ENCODE results near the gene ARHGAP1.
A peak's percentile ranks its signal among the peaks of the same experiment; 100 is the strongest.
"Not testable (repeated sequence)": the region's sequence is repeated elsewhere in the genome, so short reads cannot be mapped to it uniquely, and the experiment has no call there.

The ARHGAP1 gene

DNA sequence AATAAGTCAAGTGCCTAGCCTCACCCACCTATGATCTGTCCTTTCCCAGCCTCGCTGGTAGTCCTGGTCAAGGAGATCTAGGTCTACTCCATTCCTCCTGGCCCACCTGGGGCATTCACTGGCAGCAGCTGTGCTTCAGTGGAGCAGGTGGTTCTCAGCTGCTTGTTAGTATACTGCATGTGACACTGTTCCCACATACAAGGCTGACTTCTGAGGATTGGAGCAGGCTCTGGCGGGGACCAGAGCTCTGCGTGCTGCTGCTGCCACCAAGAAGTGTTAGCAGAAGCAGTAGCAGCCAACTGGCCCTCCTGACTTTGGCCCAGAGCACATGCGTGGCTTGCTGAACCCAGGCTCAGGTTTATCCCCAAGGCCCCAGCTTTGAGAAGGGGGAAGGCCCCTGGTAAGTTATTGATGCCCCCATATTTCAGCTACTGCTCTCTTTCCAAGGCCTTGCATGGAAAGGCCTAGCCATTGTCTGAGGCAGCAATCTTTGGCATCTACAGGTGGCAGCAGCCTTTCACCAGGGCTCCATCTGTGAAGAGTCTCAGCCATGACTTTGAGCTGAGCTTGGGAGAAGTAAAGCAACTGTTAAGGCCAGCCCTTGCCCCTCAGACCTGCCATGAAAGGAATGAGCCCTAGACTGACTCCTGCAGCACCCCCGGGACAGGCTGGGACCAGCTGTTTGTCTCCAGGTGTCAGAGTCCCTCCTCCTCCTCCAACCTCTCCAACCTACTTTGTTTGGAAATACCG is 26.5 kb downstream of the ARHGAP1 start:
- Mint-ChIP-seq H3K4me3 (no peak overlapping the region), H3K4me1 (peaks cover 80% of the 10 kb centered on the region), H3K9me3 (no peaks in the 10 kb centered on the region), H3K27ac (no peak overlapping the region), H3K36me3 (peaks cover 10% of the 10 kb centered on the region), H3K27me3 (no peaks in the 10 kb centered on the region)

DNA sequence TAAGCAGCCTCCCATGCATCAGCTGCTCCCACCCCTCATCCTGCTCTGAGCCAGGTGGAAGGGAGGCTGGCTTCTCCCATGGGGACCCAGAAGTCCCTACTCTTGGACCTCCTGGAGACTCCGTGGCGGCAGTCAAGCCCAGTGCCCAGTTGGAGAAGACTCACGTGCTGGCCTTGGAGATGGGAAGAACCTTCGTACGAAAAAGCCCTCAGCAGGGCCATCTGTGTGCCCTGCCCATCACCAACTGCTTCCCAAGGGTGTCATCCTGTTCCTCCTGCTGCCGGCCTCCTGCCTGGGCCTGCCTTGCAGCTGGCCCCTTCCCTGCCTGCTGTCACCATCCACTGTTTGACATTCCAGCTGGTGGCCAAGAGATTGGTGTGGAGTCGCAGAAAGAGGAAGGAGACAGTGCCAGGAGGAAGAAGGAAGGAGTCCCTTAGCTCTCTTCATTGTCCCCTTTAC is 28.0 kb downstream of the ARHGAP1 start:
- H3K4me3 Mint-ChIP-seq, result no peak overlapping the region

DNA sequence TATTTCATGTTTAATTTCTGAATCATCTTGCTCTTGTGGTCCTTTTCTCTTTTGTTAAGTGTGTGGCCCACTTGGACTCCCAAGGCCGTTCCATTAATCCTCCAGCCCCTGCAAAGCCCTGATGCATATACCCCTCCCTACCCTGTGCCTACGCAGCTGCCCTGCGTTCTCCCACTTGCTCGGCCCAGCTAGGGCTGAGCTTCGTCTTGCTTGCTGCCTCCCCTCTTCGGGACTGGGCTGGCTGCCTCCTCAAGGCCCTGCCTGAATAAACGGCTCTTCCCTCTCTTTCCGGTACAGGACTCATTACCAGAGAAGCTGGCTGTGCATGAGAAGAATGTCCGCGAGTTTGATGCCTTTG is 28.5 kb downstream of the ARHGAP1 start:
- Mint-ChIP-seq H3K27me3 (no peaks in the 10 kb centered on the region), H3K9me3 (no peaks in the 10 kb centered on the region), H3K4me1 (peaks cover 74% of the 10 kb centered on the region), H3K4me3 (no peak overlapping the region), H3K27ac (peak overlapping the region; percentile 88), H3K36me3 (peaks cover 10% of the 10 kb centered on the region)

More for the DNA sequence above, 28.0 kb downstream of the ARHGAP1 start:
- peak overlapping the region; percentile 76 for H3K27ac Mint-ChIP-seq
- H3K4me1 Mint-ChIP-seq, result peaks cover 78% of the 10 kb centered on the region
- no peaks in the 10 kb centered on the region for H3K27me3 Mint-ChIP-seq
- no peaks in the 10 kb centered on the region for H3K9me3 Mint-ChIP-seq
- H3K36me3 Mint-ChIP-seq, result peaks cover 10% of the 10 kb centered on the region

DNA sequence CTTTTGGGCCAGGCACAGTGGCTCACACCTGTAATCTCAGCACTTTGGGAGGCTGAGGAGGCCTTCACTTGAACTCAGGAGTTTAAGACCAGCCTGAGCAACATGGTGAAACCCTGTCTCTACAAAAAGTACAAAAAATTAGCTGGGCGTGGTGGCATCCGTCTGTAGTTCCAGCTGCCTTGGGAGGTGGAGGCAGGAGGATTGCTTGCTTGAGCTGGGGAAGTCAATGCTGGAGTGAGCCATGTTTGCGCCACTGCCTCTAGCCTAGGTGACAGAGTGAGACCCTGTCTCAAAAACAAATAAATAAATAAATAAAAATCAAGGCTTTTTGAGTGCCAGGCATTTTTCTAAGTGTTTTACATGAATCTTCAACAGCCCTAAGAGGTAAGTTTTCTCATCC is 29.9 kb downstream of the ARHGAP1 start:
- Mint-ChIP-seq H3K4me3 (peak overlapping the region; percentile 67), H3K4me1 (peaks cover 62% of the 10 kb centered on the region)
- H3K9me3 Mint-ChIP-seq, H3K27ac Mint-ChIP-seq, H3K27me3 Mint-ChIP-seq, H3K36me3 Mint-ChIP-seq: not testable (repeated sequence)

DNA sequence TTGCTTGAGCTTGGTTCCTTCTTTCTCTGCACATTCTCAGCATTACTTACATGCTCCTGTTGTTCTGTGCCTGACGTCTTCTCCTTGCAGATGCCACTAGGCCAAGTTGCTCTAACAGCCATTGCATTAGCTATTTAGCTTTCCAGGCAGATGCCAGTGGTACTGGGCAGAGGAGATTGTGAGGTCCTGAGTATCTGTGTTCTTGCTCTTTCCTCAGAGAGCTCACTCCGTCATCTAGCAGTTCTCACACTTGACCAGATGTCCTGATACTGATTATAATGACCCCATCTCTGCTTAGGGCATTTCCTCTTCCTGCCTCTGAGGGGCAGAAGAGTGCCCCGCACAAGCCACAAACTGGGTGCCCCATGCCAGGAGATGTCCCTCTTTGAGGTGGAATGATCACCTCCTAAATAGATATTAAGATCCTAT is 30.7 kb downstream of the ARHGAP1 start:
- H3K4me1 Mint-ChIP-seq, result peaks cover 54% of the 10 kb centered on the region
- H3K27me3 Mint-ChIP-seq, result no peaks in the 10 kb centered on the region
- H3K36me3 Mint-ChIP-seq, result peaks cover 10% of the 10 kb centered on the region
- peak overlapping the region; percentile 4 for H3K27ac Mint-ChIP-seq
- no peaks in the 10 kb centered on the region for H3K9me3 Mint-ChIP-seq
- H3K4me3 Mint-ChIP-seq, result no peak overlapping the region

DNA sequence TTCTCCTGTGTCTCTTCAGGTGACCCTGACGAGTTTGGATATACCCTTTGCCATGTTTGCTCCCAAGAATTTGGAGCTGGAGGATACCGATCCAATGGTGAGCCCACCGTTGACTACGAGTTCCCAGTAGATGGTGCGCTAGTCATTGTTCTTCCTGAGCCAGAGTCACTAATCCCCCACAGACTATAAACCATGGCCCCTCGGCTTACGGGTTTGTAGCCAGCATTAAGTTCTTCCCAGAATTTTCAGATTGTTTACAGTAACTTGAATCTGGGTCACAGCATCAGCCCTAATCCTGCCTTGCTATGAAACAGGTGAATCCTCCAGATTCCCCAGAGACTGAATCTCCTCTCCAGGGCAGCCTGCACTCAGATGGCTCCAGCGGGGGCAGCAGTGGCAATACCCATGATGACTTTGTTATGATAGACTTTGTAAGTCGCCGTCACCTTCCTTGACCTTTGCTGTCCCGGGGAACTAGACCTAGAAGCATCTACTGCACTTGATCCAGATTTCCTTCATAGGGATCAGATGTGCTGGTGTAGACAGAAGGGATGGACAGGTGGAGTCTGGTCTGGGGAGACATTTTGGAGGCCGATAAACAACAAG is 31.8 kb downstream of the ARHGAP1 start:
- Mint-ChIP-seq H3K27ac (peak overlapping the region; percentile 35), H3K36me3 (peaks cover 15% of the 10 kb centered on the region), H3K4me3 (no peak overlapping the region), H3K9me3 (no peaks in the 10 kb centered on the region), H3K27me3 (no peaks in the 10 kb centered on the region), H3K4me1 (peaks cover 46% of the 10 kb centered on the region)

DNA sequence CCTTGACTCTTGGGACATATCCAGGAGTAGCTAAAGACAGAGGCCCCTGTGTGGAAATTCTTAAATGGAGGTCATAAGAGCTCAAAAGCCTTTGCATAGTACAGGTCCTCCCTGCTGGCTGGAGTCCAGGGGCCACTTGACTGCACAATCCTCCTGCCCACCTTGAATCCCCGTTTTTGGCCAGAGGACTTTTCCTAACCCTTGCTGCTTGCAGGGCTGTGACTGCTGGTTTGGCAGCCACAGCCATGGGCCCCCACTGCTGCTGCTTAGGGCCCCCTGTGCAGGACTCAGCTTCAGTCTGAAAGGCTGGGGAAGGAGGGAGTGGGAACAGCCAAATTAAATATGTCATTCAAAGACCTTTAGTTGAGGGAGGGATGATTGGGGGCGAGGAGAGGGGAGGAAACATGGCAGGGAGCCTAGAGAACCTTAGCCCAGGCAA is 33.4 kb downstream of the ARHGAP1 start:
- peaks cover 31% of the 10 kb centered on the region for H3K4me1 Mint-ChIP-seq
- no peaks in the 10 kb centered on the region for H3K27me3 Mint-ChIP-seq
- H3K4me3 Mint-ChIP-seq, result no peak overlapping the region
- H3K27ac Mint-ChIP-seq, result peak overlapping the region; percentile 17
- H3K9me3 Mint-ChIP-seq, result no peaks in the 10 kb centered on the region
- peaks cover 13% of the 10 kb centered on the region for H3K36me3 Mint-ChIP-seq

DNA sequence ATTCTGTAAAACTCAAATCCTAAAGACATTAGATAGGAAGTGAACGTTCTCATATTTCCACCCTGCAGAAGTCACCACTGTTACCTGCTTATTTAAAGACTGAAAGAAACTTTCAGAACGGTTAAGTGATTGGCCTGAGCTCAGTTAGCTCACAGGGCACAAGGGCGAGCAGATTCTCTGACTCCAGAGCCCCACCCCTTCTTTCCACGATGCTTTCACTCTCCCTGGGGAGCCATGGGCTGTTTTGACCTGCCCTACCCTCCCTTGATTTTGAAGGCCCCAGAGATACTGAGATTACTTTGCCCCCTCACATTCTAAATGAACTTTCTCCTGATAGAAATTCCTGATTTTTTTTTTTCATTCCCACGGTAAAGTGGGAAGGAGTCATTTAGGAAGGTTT is 33.9 kb downstream of the ARHGAP1 start:
- H3K36me3 Mint-ChIP-seq, result peaks cover 13% of the 10 kb centered on the region
- peaks cover 25% of the 10 kb centered on the region for H3K4me1 Mint-ChIP-seq
- H3K27ac Mint-ChIP-seq, result no peak overlapping the region
- H3K4me3 Mint-ChIP-seq, result no peak overlapping the region
- no peaks in the 10 kb centered on the region for H3K9me3 Mint-ChIP-seq
- no peaks in the 10 kb centered on the region for H3K27me3 Mint-ChIP-seq

DNA sequence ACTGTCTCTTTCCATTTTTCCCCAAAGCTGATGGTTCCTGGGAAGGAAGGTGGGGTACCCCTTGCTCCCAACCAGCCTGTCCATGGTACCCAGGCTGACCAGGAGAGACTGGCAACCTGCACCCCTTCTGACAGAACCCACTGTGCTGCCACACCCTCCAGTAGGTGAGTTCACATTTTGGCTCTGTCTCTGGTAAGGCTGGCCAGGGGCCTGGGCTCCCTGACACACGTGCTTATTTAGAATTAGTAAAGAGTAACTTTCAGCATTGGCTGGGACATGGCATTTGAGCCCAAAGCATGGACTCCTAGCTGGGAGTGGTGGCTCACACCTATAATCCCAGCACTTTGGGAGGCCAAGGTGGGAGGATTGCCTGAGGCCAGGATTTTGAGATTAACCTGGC is 35.1 kb downstream of the ARHGAP1 start:
- peaks cover 14% of the 10 kb centered on the region for H3K4me1 Mint-ChIP-seq
- no peaks in the 10 kb centered on the region for H3K9me3 Mint-ChIP-seq
- H3K27ac Mint-ChIP-seq, result no peak overlapping the region
- H3K27me3 Mint-ChIP-seq, result no peaks in the 10 kb centered on the region
- peaks cover 13% of the 10 kb centered on the region for H3K36me3 Mint-ChIP-seq
- no peak overlapping the region for H3K4me3 Mint-ChIP-seq

DNA sequence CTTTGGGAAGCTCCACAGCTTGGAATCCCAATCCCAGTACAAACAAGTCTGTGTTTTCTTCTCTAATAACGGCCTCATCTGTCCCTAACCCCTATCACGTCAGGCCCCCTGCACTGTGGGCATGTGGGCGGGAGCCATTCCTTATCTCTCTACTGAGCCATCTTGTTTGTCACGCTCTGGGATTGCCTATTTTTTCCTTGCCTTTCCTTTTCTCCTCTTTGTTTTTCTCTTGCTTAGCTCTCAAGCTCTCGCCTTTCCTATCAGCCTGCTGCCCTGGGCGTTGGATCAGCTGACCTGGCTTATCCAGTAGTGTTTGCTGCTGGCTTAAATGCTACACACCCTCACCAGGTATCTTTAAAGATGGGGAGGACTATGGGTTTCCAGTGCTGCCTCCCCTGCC is 35.8 kb downstream of the ARHGAP1 start:
- no peaks in the 10 kb centered on the region for H3K9me3 Mint-ChIP-seq
- H3K27me3 Mint-ChIP-seq, result no peaks in the 10 kb centered on the region
- H3K36me3 Mint-ChIP-seq, result peaks cover 14% of the 10 kb centered on the region
- no peak overlapping the region for H3K27ac Mint-ChIP-seq
- H3K4me3 Mint-ChIP-seq, result no peak overlapping the region
- H3K4me1 Mint-ChIP-seq, result peaks cover 7% of the 10 kb centered on the region

DNA sequence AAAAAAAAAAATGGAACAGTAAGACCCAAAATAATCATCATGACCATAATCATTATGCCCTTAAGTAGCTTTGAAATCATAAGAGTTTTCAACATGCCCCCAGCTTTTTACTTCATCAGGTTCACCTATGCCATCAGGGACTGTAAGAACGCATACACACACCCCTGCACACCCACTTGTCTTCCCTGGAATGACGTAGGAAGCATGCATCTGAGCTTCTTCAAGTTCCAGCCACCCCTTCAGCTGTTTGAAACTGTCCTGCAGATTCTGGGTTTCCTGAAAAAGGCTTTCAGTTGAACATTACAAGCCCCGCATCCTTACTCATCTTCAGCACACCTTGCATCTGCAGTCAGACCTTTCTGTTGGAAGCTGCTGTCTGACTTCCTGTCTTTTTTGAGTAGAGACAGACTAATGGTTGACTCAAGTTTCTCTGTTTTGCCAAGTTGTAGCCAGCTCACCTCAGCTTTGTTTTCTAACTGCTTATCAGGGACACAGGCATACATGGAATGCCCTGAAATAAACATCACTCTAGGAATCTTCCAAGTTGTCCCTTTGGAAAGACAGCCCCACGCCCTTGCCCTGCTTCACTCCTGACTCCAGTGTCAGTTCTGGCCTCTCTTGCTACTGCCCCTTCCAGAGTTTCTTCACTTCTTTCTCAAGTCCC is 37.0 kb downstream of the ARHGAP1 start:
- no peaks in the 10 kb centered on the region for H3K27me3 Mint-ChIP-seq
- H3K36me3 Mint-ChIP-seq, result peaks cover 9% of the 10 kb centered on the region
- H3K27ac Mint-ChIP-seq, result no peak overlapping the region
- H3K9me3 Mint-ChIP-seq, result no peaks in the 10 kb centered on the region
- H3K4me3 Mint-ChIP-seq, result no peak overlapping the region
- no peaks in the 10 kb centered on the region for H3K4me1 Mint-ChIP-seq

DNA sequence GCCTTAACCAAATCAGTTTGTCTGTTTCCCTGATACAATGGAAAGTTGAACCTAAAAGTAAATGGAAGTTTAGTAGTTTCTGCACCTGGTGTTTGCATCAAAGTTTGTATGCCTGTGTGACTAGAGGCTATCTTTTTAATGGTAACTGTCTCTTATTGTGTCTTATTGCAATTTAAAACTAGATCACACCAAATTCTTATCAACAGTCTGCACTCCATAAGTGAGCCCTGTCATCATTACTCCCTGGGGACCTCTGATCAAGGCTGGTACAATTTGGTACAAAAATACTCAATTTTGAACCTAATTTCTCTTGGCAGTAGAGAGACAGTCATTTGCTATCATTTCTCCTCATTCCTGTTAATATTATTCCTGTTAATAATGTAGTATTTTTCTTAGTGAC is 38.1 kb downstream of the ARHGAP1 start:
- H3K36me3 Mint-ChIP-seq, result peaks cover 9% of the 10 kb centered on the region

DNA sequence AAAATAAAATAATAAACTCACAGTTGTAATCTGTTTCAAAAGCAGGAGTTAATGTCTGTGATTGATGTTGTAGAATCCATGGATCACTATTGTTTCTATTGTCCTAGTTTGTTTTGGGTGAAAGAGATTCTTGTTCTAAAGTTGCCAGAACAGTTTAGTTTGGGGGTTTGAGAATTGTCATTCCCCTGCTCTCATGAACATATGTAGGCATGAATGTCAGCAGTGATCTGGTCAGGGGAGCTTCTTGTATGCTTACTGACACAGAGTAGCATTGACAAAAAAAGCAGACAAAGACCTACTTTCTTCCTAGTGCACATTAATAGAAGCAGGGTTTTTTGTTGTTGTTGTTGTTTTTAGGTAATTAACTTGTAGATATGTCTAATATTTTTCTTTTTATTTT is 38.6 kb downstream of the ARHGAP1 start:
- H3K4me1 Mint-ChIP-seq, result no peaks in the 10 kb centered on the region
- no peak overlapping the region for H3K27ac Mint-ChIP-seq
- H3K9me3 Mint-ChIP-seq, result no peaks in the 10 kb centered on the region
- H3K4me3 Mint-ChIP-seq, result no peak overlapping the region
- H3K27me3 Mint-ChIP-seq, result no peaks in the 10 kb centered on the region
- peaks cover 9% of the 10 kb centered on the region for H3K36me3 Mint-ChIP-seq

More for the DNA sequence above, 38.1 kb downstream of the ARHGAP1 start:
- Mint-ChIP-seq H3K27ac (no peak overlapping the region), H3K27me3 (no peaks in the 10 kb centered on the region), H3K4me1 (no peaks in the 10 kb centered on the region), H3K9me3 (no peaks in the 10 kb centered on the region), H3K4me3 (no peak overlapping the region)

DNA sequence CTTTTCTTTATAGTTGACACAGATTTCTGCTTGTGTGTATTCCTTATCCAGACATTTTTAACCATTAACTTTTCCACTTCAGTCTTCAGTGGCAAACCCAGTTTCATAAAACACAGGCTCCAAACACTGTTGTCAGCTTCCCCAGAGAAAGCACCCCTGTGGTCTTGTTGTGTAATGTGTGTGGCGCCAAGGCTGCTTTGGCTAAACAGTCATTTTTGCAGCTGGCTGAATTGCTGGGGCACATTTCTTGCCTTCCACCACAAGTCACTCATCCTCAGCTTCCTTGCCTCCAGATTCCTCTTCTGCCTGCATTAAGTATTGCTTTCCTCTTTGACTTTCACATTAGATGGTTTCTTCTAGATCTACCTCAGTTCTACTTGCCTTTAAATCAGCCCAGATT is 40.5 kb downstream of the ARHGAP1 start:
- peaks cover 13% of the 10 kb centered on the region for H3K36me3 Mint-ChIP-seq
- no peaks in the 10 kb centered on the region for H3K9me3 Mint-ChIP-seq
- H3K27ac Mint-ChIP-seq, result no peak overlapping the region
- no peaks in the 10 kb centered on the region for H3K4me1 Mint-ChIP-seq
- no peaks in the 10 kb centered on the region for H3K27me3 Mint-ChIP-seq
- no peak overlapping the region for H3K4me3 Mint-ChIP-seq

DNA sequence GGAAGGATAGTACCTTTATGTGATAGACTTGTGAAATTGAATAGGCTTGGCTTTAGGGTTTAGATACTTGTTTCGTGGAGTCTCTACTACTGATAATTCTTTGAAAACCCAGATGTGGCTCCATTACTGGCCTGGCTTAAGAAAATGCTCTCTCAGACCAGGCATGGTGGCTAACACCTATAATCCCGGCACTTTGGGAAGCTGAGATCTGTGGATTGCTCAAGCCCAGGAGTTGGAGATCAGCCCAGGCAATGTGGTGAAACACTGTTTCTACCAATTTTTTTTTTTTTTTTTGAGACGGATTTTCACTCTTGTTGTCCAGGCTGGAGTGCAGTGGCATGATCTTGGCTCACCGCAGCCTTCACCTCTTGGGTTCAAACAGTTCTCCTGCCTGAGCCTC is 42.2 kb downstream of the ARHGAP1 start:
- no peaks in the 10 kb centered on the region for H3K9me3 Mint-ChIP-seq
- H3K4me1 Mint-ChIP-seq, result no peaks in the 10 kb centered on the region
- H3K4me3 Mint-ChIP-seq, result no peak overlapping the region
- no peaks in the 10 kb centered on the region for H3K27me3 Mint-ChIP-seq
- H3K27ac Mint-ChIP-seq, result no peak overlapping the region
- H3K36me3 Mint-ChIP-seq, result peaks cover 6% of the 10 kb centered on the region

DNA sequence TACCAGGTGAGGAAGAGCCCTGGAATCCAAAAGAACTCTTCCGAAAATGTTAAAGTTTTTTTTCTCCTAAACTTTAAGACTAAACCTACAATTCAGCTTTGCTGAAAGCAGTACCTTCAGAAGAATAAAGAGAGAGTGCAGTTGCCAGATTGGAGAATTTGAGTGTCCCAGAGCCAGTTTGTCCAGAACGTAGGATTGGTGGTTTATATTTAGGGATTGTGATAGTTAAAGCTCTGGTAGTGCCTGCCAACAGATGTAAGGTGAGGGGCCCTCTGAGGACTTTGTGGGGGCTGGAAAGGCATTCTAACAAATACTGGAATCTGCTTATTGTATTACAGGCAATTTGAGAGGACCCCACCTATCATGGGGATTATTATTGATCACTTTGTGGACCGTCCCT is 43.2 kb downstream of the ARHGAP1 start:
- peak overlapping the region; percentile 4 for H3K27ac Mint-ChIP-seq
- H3K4me3 Mint-ChIP-seq, result no peak overlapping the region
- H3K27me3 Mint-ChIP-seq, result no peaks in the 10 kb centered on the region
- H3K4me1 Mint-ChIP-seq, result no peaks in the 10 kb centered on the region
- no peaks in the 10 kb centered on the region for H3K9me3 Mint-ChIP-seq
- H3K36me3 Mint-ChIP-seq, result peaks cover 6% of the 10 kb centered on the region

All from activated naive CD4-positive, alpha-beta T cell treated with anti-CD3 and anti-CD28 coated beads, Interleukin-2, amount 50 U/mL, for 24 hours (primary cell).